ENCODE measurements around the gene ZNF23.
"Not testable (repeated sequence)": the region's sequence is repeated elsewhere in the genome, so short reads cannot be mapped to it uniquely, and the experiment has no call there.

The ZNF23 gene

GRCh38 chr16:71461686-71462648 lies at the start of gene ZNF23:
ZNF23 (minus strand) TSS chr16:71462247; CDS start chr16:71456796, 5,451 bp downstream.
- peak; percentile 96 for DNase-seq (ENCODE audit: low spot score)

GRCh38 chr16:71507061-71507460 lies 45.0 kb upstream of the ZNF23 start:
- DNase-seq (ENCODE audit: low spot score): no peak

GRCh38 chr16:71504901-71505300 lies 42.9 kb upstream of the ZNF23 start:
- DNase-seq (ENCODE audit: low spot score): no peak

GRCh38 chr16:71504051-71504450 lies 42.0 kb upstream of the ZNF23 start:
- DNase-seq (ENCODE audit: low spot score): not testable (repeated sequence)

GRCh38 chr16:71501547-71501946 lies 39.5 kb upstream of the ZNF23 start:
- no peak for DNase-seq (ENCODE audit: low spot score)

- no peak for DNase-seq (ENCODE audit: low spot score)
Measured at GRCh38 chr16:71500964-71501363, 38.9 kb upstream of the ZNF23 start.

DNA sequence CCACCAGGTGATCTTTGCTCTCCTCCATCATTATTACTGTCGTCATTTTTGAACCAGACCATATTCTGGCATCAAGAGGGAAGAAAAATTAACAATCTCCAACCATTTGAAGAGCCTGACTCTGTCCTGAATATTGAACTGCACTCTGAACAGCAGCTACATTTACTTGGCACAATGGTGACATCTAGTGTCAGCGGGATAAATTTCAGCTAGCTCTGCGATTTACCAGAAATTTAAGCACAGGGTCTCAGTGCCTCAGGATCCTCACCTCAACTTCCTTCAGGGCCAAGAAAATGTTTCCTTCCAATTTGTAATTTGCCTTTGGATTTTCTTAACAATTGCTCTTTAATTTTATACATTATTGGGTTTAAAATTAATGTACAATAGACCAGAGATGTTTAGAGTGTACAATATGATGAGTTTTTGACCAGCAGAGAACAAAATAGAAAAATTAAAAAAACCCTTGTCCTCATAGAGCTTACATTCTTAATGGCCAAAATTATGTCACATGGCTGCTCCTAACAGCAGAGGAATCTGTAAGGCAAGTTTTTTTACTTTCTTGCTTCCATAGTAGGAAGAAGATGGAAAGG lies 37.8 kb upstream of the ZNF23 start:
- peak; percentile 66 for DNase-seq (ENCODE audit: low spot score)

GRCh38 chr16:71498031-71498430 lies 36.0 kb upstream of the ZNF23 start:
- no peak for DNase-seq (ENCODE audit: low spot score)

DNA sequence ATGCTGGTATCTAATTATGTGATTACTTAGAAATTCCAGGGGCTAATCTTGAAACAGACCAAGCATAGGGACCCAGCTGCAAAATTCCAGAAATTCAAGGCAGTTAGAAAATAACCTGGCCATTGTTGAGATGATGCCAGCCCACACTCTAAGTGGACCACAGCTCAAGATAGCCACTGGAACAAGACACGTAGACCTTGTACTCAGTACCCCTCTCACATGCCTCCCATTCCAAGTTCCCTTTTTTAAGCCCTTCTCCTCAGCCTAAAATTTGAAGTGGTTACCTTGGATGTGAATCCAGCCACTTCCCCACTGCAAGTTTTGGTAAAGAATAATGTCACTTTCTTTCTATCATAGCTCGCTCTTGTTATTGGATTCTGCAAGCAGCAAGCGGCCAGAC lies 31.2 kb upstream of the ZNF23 start:
- DNase-seq (ENCODE audit: low spot score): no peak

GRCh38 chr16:71492786-71493185 lies 30.7 kb upstream of the ZNF23 start:
- DNase-seq (ENCODE audit: low spot score): no peak

GRCh38 chr16:71491054-71491453 lies 29.0 kb upstream of the ZNF23 start:
- DNase-seq (ENCODE audit: low spot score): no peak

DNA sequence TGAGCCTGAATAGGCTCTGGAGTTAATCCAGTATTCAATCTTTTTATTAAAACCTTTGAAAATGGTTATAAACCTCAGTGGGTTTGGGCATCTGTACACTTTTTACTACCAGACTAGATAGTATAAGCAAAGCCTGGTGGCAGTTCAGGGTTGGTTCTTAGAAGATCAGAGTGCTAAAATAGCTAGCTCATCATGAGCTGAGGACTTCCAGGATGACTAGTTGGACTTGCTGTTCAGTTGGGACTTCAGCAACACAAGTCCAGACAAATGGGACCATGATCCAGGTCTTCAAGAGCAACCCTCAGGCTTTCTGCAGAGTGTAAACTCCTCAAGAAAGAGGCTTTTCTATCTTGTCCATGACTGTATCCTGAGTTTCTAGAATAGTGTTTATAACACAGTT lies 28.3 kb upstream of the ZNF23 start:
- DNase-seq (ENCODE audit: low spot score): no peak

- no peak for DNase-seq (ENCODE audit: low spot score)
Measured at GRCh38 chr16:71489122-71489521, 27.1 kb upstream of the ZNF23 start, which contains the start of gene ZNF19. ZNF19 (minus strand) TSS chr16:71489324; CDS start chr16:71482114, 7,210 bp downstream.

GRCh38 chr16:71484006-71484893 lies 22.2 kb upstream of the ZNF23 start:
- DNase-seq (ENCODE audit: low spot score): peak; percentile 87

DNA sequence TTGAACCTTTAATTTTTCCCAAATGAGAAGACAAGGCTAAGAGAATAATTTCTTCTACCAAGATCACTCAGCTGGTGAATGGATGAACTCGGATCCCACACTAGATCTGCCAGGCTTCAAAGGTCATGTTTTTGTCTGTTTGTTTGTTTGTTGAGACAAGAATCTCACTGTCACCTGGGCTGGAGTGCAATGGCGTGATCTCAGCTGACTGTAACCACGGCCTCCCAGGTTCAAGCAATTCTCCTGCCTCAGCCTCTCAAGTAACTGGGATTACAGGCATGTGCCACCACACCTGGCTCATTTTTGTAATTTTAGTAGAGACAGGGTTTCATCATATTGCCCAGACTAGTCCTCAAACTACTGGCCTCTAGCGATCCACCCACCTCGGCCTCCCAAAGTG lies 20.5 kb upstream of the ZNF23 start:
- no peak for DNase-seq (ENCODE audit: low spot score)

- no peak for DNase-seq (ENCODE audit: low spot score)
Measured at GRCh38 chr16:71480956-71481355, 18.9 kb upstream of the ZNF23 start.

- DNase-seq (ENCODE audit: low spot score): peak; percentile 63
Measured at GRCh38 chr16:71479420-71479819, 17.4 kb upstream of the ZNF23 start.

DNA sequence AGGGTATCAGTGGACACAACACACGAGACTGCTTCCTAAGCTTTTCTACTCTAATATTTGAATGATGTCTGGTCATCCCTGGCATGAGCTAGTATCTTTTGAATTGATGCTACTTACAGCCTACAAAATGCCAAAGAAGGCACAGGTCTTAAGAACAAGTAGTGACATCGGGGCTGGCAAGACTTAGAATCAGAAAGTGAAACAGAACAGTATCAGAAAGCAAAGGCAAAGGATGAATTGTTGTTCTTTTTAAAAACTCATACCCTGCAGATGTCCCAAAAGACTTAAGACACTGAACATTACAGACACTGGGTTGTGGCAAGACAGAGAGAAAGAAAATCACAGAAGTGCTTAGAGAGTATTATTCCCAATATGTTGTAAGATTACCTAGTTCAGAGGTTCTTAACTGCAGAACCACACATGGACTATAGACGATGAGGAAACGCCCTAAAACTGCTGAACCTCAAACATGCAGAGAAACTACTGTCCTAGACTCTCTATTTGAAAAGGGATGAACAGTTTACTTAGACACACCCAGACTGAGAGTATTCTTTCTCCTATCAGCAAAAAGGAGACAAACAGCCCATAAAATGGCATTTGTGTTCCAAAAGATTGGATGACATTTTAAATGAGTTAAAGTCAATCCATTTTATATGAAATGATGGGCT lies 14.5 kb upstream of the ZNF23 start:
- no peak for DNase-seq (ENCODE audit: low spot score)

GRCh38 chr16:71474864-71475263 lies 12.8 kb upstream of the ZNF23 start:
- DNase-seq (ENCODE audit: low spot score): no peak

DNA sequence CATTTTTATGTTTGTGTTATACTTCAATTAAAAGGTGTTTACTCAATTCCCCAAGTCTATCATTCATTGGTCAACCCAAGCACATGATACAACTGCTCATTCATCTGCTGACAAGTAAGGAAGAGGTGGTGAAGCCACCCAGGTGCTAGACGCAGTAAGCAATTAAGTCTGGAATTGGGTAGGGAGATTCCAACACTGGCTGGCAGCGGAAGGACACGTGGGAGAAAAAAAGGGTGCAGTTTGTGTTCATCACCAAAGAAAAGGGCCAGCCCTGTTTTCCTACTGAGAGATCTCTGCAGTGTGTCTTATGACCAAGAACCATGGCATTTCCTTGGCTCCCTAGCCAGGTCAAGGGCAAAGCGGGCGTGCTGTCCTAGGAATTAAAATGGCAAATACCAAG lies 11.8 kb upstream of the ZNF23 start:
- DNase-seq (ENCODE audit: low spot score): no peak

- no peak for DNase-seq (ENCODE audit: low spot score)
Measured at GRCh38 chr16:71472931-71473330, 10.9 kb upstream of the ZNF23 start.

DNA sequence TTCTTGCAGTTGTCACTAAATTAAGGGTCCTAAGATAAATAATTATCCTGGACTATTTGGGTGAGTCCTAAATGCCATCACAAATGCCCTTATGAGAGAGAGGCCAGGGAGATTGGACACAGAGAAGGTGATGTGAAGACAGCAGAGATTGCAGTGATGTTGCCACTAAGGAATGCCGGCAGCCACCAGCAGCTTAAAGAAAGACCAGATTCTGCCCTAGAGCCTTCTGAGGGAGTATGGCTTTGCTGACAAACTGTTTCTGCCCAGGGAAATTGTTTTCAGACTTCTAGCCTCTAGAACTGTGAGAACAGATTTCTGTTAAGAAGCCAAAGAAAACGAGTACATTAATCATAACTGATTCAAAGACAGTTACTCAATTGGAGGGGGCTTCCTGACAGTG lies 10.0 kb upstream of the ZNF23 start:
- DNase-seq (ENCODE audit: low spot score): no peak
